Pancreas (tissue), 10 donors: ENCODE results near the gene TRIM22. TPM values are rescaled to one million over a fixed set of nuclear protein-coding genes. Genes with fewer than 3 reads are reported as not detected.

Experiments
- ATAC-seq, 4 donors: fragments of 200-7000 bp; cut with Tn5 transposase; one replicate each; pipeline versions ENCODE4 v1.8.0 to v1.9.1; 2020; ENCODE audit warnings: mild to moderate bottlenecking in 4 of 4, moderate library complexity in 4 of 4
- DNase-seq, 6 donors: peaks; one replicate each; pipeline ENCODE4 v3.0.0-alpha.2; 2020
- FAIRE-seq: peaks from 2 replicates; lab custom pipeline; 2012; peaks lifted over from hg19 to GRCh38; lab: Jason Lieb, UNC
- H3K27ac ChIP-seq, 4 donors: fragments of 200-600 bp; sonication (generic); 1 replicate in 3 of 4; 2 replicates in 1 of 4; pipeline versions ENCODE4 v1.5.0 to v1.8.0; 2020
- H3K27me3 ChIP-seq, 4 donors: fragments of 200-600 bp; one replicate each; pipeline ENCODE4 v1.8.0; 2021
- H3K36me3 ChIP-seq, 3 donors: fragments of 200-600 bp; sonication (generic) in 1 of 3; one replicate each; pipeline versions ENCODE4 v1.5.0 to v1.8.0; 2020 to 2021
- H3K4me1 ChIP-seq, 3 donors: fragments of 200-600 bp; one replicate each; pipeline ENCODE4 v1.8.0; 2021
- H3K4me3 ChIP-seq, 4 donors: fragments of 200-600 bp; sonication (generic) in 2 of 4; one replicate each; pipeline versions ENCODE4 v1.5.0 to v1.8.0; 2020 to 2021
- H3K9me3 ChIP-seq, 4 donors: fragments of 200-600 bp; one replicate each; pipeline ENCODE4 v1.8.0; 2021
- WGBS, 2 donors: extraction: QIAGEN DNeasy Blood & Tissue Kit; methylation state at CpG; one replicate each; pipeline ENCODE4 v1.1.7; 2013; 5-methylcytosine and 5-hydroxymethylcytosine counted together
- intact Hi-C, 3 donors: fragments of 100-400 bp; cut with DNase I; formaldehyde crosslinking; loops; one replicate each; pipeline versions ENCODE4 v1.11.1 to v1.14.2; 2022
- polyA plus RNA-seq, 2 donors: library from polyadenylated mRNA; stranded (reverse); fragments of 200-250 nt; gene quantifications; one replicate each; pipeline ENCODE4 v1.2.3, GENCODE V29; 2013
- total RNA-seq, 6 donors: library from RNA; stranded (reverse); fragmentation: NEBNext Ultra II Directional in 4 of 6; extraction: Animal tissue kit (Norgen Biotek cat#: 25700) in 4 of 6; gene quantifications; one replicate each; pipeline versions ENCODE4 v1.2.1 to v1.2.4, GENCODE V29; 2021 to 2023
- TF ChIP-seq, protein P1 (sequence below), 4 donors: fragments of 200-600 bp; sonication (generic) in 3 of 4; IDR thresholded peaks; one replicate each; pipeline versions ENCODE4 v1.5.0 to v1.8.0; 2021; ENCODE audit warnings: antibody characterized with exemption in 4 of 4
- donor health status: healthy with polysubstance abuse.
- donor health status: DM: no; HTN: no; CAD: no; lungs with moderate emphysema.
- donor health status: DM: no; HTN: no; CAD: no.
- donor health status: control.
- donor health status: control.
- donor health status: Bipolar disorder and iron deficiency.
- donor health status: DM: yes; HTN: yes; CAD: no.
- donor health status: DM: no; HTN: no; CAD: no.
- donor health status: DM: no; HTN: no; CAD: no.
- donor health status: DM: yes; HTN: yes; CAD: no.

The TRIM22 gene
- total and polyA plus RNA-seq, 8 donors = 4.1 to 24.7 (median 10.1) TPM

DNA sequence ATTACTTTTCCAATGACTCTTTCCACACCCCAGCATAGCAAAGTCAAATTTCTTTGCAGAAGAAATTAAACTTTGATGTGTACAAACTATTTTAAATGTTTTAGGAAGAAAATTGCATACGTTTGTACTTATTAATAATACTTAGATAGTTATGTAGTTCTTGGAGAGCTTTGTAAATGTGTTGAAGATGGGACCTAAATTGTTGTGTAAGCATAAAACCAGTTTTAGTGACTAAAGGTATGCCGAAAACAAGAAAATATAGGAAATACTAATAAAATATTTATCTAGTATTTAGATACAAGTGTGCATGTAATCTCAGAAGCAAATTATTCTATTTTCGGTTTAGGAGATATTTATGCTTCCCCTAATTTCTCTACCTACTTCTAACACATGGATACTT lies 60.2 kb downstream of the TRIM22 start:
- TF ChIP-seq, protein P1, sequence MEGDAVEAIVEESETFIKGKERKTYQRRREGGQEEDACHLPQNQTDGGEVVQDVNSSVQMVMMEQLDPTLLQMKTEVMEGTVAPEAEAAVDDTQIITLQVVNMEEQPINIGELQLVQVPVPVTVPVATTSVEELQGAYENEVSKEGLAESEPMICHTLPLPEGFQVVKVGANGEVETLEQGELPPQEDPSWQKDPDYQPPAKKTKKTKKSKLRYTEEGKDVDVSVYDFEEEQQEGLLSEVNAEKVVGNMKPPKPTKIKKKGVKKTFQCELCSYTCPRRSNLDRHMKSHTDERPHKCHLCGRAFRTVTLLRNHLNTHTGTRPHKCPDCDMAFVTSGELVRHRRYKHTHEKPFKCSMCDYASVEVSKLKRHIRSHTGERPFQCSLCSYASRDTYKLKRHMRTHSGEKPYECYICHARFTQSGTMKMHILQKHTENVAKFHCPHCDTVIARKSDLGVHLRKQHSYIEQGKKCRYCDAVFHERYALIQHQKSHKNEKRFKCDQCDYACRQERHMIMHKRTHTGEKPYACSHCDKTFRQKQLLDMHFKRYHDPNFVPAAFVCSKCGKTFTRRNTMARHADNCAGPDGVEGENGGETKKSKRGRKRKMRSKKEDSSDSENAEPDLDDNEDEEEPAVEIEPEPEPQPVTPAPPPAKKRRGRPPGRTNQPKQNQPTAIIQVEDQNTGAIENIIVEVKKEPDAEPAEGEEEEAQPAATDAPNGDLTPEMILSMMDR (IDR thresholded peaks at IDR 0.05) = no peak
- WGBS, 2 donors = 51 to 68% methylated on average over 3 of the region's 3 CpGs

DNA sequence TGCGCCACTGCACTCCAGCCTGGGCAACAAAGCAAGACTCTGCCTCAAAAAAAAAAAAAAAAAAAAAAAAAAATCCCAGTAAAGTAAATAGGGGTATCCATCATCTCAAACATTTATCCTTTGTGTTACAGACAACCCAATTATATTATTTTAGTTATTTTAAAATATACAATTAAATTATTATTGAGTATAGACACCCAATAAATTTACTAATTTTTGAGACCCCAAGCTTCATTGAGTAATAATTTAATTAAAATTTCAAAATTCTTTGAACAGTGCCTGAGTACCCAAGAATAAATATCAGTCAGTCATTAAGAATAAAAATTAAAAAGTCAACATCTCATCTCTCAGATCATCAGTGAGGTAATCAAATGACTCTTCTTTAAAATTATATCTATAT lies 64.4 kb downstream of the TRIM22 start, which contains the start of gene OR52N4:
Gene OR52N4, plus strand, starts transcription at position 301 of the 400 bp plus-strand sequence. CDS start 498 bp downstream, outside the sequence.
- intact Hi-C loops = no loop called here
- ATAC-seq (no peak), FAIRE-seq (no peak), DNase-seq (no peak)
- TF ChIP-seq, protein P1 (IDR thresholded peaks at IDR 0.05) = no peak
- Histone ChIP-seq H3K27ac (no peak within 1 kb of the TSS), H3K4me1 (no peaks in the 10 kb centered on the region), H3K36me3 (no peaks in the 10 kb centered on the region), H3K4me3 (no peak within 1 kb of the TSS), H3K9me3 (no peaks in the 10 kb centered on the region), H3K27me3 (peaks cover 0 to 7% (median 2%) of the 10 kb centered on the region in 4 donors)
- 96 to 100% methylated on average over 1 of the region's 1 CpG for WGBS, 2 donors

More for the DNA sequence above, 60.2 kb downstream of the TRIM22 start:
- H3K9me3 ChIP-seq = no peaks in the 10 kb centered on the region
- FAIRE-seq (no peak), DNase-seq (no peak), ATAC-seq (no peak)
- H3K4me3 ChIP-seq = no peak overlapping the region
- intact Hi-C loops = no loop called here
- H3K27me3 ChIP-seq = peaks cover 0 to 7% (median 2%) of the 10 kb centered on the region in 4 donors
- no peaks in the 10 kb centered on the region for H3K4me1 ChIP-seq
- H3K27ac ChIP-seq = no peak overlapping the region
- H3K36me3 ChIP-seq = no peaks in the 10 kb centered on the region

Other genes with a start within 250 kb of the TRIM22 start
- gene OR51I1, start 248.3 kb upstream of the TRIM22 start, total RNA-seq = under 1 TPM in 1 of 6 donors, not detected in 5; 0.28 TPM
- not detected for gene OR51I1, start 248.3 kb upstream of the TRIM22 start, polyA plus RNA-seq
- gene OR51I2, start 240.5 kb upstream of the TRIM22 start, total RNA-seq = not detected
- not detected for gene OR51I2, start 240.5 kb upstream of the TRIM22 start, polyA plus RNA-seq
- gene OR52D1, start 201.1 kb upstream of the TRIM22 start, total RNA-seq = not detected
- gene OR52D1, start 201.1 kb upstream of the TRIM22 start, polyA plus RNA-seq = not detected
- under 1 TPM in 3 of 6 donors, not detected in 3; 0.18 to 0.31 (median 0.22) TPM for gene UBQLN3, start 179.8 kb upstream of the TRIM22 start, total RNA-seq
- not detected for gene UBQLN3, start 179.8 kb upstream of the TRIM22 start, polyA plus RNA-seq
- under 1 TPM; 0.09 to 0.53 (median 0.23) TPM for gene UBQLNL, start 173.1 kb upstream of the TRIM22 start, total RNA-seq
- gene UBQLNL, start 173.1 kb upstream of the TRIM22 start, polyA plus RNA-seq = 1 to 10 TPM in 1 of 2 donors, under 1 TPM in 1; 0.53 to 1.0 TPM
- under 1 TPM in 4 of 6 donors, not detected in 2; 0.17 to 0.31 (median 0.25) TPM for gene OR52H1, start 141.2 kb upstream of the TRIM22 start, total RNA-seq
- not detected for gene OR52H1, start 141.2 kb upstream of the TRIM22 start, polyA plus RNA-seq
- gene OR52B6, start 108.9 kb upstream of the TRIM22 start, total RNA-seq = not detected
- not detected for gene OR52B6, start 108.9 kb upstream of the TRIM22 start, polyA plus RNA-seq
- gene TRIM6, start 93.2 kb upstream of the TRIM22 start, total RNA-seq = 1 to 10 TPM in 4 of 6 donors, under 1 TPM in 2; 0.76 to 1.7 (median 1.4) TPM
- 1 to 10 TPM; 1.1 to 1.7 TPM for gene TRIM6, start 93.2 kb upstream of the TRIM22 start, polyA plus RNA-seq
- gene TRIM34, start 64.8 kb upstream of the TRIM22 start, total RNA-seq = 1 to 10 TPM in 4 of 6 donors, under 1 TPM in 2; 0.54 to 5.6 (median 1.6) TPM
- gene TRIM34, start 64.8 kb upstream of the TRIM22 start, polyA plus RNA-seq = 1 to 10 TPM; 1.6 to 3.2 TPM
- 10 to 100 TPM; 16.1 to 23.8 (median 18.8) TPM for gene TRIM5, start 4.7 kb upstream of the TRIM22 start, total RNA-seq
- gene TRIM5, start 4.7 kb upstream of the TRIM22 start, polyA plus RNA-seq = 1 to 10 TPM; 6.4 to 9.8 TPM
- gene OR56B1, start 46.7 kb downstream of the TRIM22 start, total RNA-seq = not detected
- not detected for gene OR56B1, start 46.7 kb downstream of the TRIM22 start, polyA plus RNA-seq
- not detected for gene OR52N4, start 64.5 kb downstream of the TRIM22 start, total RNA-seq
- gene OR52N4, start 64.5 kb downstream of the TRIM22 start, polyA plus RNA-seq = under 1 TPM in 1 of 2 donors, not detected in 1; 0.07 TPM
- under 1 TPM in 1 of 6 donors, not detected in 5; 0.12 TPM for gene OR52N5, start 93.6 kb downstream of the TRIM22 start, total RNA-seq
- not detected for gene OR52N5, start 93.6 kb downstream of the TRIM22 start, polyA plus RNA-seq
- gene OR52N1, start 101.5 kb downstream of the TRIM22 start, total RNA-seq = under 1 TPM in 1 of 6 donors, not detected in 5; 0.09 TPM
- not detected for gene OR52N1, start 101.5 kb downstream of the TRIM22 start, polyA plus RNA-seq
- under 1 TPM in 2 of 6 donors, not detected in 4; 0.19 to 0.31 TPM for gene OR52N2, start 119.1 kb downstream of the TRIM22 start, total RNA-seq
- gene OR52N2, start 119.1 kb downstream of the TRIM22 start, polyA plus RNA-seq = not detected
- gene OR52E6, start 152.1 kb downstream of the TRIM22 start, total RNA-seq = not detected
- gene OR52E6, start 152.1 kb downstream of the TRIM22 start, polyA plus RNA-seq = not detected
- not detected for gene OR52E8, start 167.9 kb downstream of the TRIM22 start, total RNA-seq
- gene OR52E8, start 167.9 kb downstream of the TRIM22 start, polyA plus RNA-seq = not detected
- not detected for gene OR52E4, start 190.8 kb downstream of the TRIM22 start, total RNA-seq
- gene OR52E4, start 190.8 kb downstream of the TRIM22 start, polyA plus RNA-seq = not detected
- gene OR52E5, start 203.4 kb downstream of the TRIM22 start, total RNA-seq = not detected
- gene OR52E5, start 203.4 kb downstream of the TRIM22 start, polyA plus RNA-seq = not detected